Measurements from ENCODE around the gene IL17C.

DNA sequence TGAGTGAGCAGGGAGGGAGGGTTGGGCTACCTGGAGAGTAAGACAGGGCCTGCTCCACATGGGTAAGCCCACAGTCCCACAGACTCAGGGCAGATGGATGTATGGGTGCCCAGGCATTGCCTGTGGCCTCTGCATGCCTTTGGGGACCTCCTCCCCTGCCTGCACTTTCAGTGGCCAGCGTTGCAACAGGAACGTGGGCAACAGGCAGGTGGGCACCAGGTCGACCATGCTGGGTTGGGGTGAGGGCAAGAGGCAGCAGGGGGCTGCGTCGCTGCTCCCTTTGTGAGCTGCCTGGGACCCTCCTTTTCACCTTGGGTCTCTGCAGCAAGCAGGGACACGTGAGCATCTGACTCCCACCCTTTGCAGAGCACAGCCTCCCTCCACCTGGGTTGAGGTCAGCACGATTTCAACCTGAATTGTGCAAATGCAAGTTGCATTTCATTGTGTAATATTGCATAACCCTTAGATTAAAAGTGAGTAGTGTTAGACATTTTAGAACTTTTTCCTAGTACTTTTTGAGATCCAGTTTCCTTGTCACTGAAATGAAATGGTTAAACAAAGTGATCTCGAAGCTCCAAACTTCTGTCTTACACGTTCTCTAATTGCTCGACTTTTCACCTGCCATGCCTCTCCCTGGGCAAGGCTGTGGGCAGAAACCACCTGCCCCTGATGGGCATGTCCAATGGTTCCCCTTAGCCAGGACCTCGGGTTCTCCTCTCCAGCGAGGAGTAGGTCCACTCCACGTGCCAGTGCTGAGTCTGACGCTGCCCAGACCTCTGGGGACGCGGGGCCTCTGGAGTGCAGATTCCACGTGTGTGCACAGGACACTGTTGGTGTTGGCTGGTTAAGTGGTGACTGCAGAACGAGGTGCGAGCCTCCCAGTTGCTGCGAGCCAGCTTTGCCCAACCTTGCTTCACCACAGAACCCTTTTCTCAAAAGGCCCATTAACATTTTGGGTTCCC, 32.9 kb upstream of the IL17C start:
- TF ChIP-seq EZH2 (IDR thresholded peaks at IDR 0.05; ENCODE audit: borderline replicate concordance, insufficient read depth, low read length, poor library complexity, severe bottlenecking) (no peak), POLR2AphosphoS5 (IDR thresholded peaks at IDR 0.05) (no peak), CTCF (IDR thresholded peaks at IDR 0.05; ENCODE audit: poor library complexity, severe bottlenecking) (no peak), SMC3 (conservative IDR thresholded peaks at IDR 0.05; ENCODE audit: poor library complexity) (no peak), MXI1 (conservative IDR thresholded peaks at IDR 0.05; ENCODE audit: poor library complexity, severe bottlenecking) (no peak), RAD21 (conservative IDR thresholded peaks at IDR 0.05) (no peak)
- TF ChIP-seq, protein P1, sequence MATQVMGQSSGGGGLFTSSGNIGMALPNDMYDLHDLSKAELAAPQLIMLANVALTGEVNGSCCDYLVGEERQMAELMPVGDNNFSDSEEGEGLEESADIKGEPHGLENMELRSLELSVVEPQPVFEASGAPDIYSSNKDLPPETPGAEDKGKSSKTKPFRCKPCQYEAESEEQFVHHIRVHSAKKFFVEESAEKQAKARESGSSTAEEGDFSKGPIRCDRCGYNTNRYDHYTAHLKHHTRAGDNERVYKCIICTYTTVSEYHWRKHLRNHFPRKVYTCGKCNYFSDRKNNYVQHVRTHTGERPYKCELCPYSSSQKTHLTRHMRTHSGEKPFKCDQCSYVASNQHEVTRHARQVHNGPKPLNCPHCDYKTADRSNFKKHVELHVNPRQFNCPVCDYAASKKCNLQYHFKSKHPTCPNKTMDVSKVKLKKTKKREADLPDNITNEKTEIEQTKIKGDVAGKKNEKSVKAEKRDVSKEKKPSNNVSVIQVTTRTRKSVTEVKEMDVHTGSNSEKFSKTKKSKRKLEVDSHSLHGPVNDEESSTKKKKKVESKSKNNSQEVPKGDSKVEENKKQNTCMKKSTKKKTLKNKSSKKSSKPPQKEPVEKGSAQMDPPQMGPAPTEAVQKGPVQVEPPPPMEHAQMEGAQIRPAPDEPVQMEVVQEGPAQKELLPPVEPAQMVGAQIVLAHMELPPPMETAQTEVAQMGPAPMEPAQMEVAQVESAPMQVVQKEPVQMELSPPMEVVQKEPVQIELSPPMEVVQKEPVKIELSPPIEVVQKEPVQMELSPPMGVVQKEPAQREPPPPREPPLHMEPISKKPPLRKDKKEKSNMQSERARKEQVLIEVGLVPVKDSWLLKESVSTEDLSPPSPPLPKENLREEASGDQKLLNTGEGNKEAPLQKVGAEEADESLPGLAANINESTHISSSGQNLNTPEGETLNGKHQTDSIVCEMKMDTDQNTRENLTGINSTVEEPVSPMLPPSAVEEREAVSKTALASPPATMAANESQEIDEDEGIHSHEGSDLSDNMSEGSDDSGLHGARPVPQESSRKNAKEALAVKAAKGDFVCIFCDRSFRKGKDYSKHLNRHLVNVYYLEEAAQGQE (IDR thresholded peaks at IDR 0.05; ENCODE audit: borderline replicate concordance), result no peak

Data from neural cell (in vitro differentiated cells).